Right renal cortex interstitium (tissue), 3 donors: Measurements from ENCODE around the gene OSBPL2. TPM values are rescaled to one million over a fixed set of nuclear protein-coding genes. Genes with fewer than 3 reads are reported as not detected.

Source experiments
- DNase-seq, 3 donors: peaks; one replicate each; pipeline ENCODE4 v3.0.0-alpha.2; 2013; ENCODE audit warnings: low read depth in 3 of 3, low spot score in 2 of 3
- polyA plus RNA-seq, 3 donors: library from polyadenylated mRNA; unstranded; fragments of 120-200 nt; gene quantifications; one replicate each; pipeline ENCODE4 v1.2.1, GENCODE V29; 2013; ENCODE audit not compliant: insufficient read length in 3 of 3

OSBPL2 gene
- polyA plus RNA-seq, 3 donors: 27.8 to 31.3 (median 30.4) TPM

GRCh38 chr20:62232770-62233645 lies 5.3 kb upstream of the OSBPL2 start:
- no peak for DNase-seq

- no peak for DNase-seq
Observed at GRCh38 chr20:62233684-62234083, 4.6 kb upstream of the OSBPL2 start.

GRCh38 chr20:62234339-62234738 lies 4.0 kb upstream of the OSBPL2 start:
- DNase-seq: no peak

GRCh38 chr20:62235001-62235776 lies 3.1 kb upstream of the OSBPL2 start:
- DNase-seq: no peak

- no peak for DNase-seq
Observed at GRCh38 chr20:62235777-62236157, 2.6 kb upstream of the OSBPL2 start.

- no peak for DNase-seq
Observed at GRCh38 chr20:62236200-62236599, 2.1 kb upstream of the OSBPL2 start.

GRCh38 chr20:62236766-62237513 lies 1.4 kb upstream of the OSBPL2 start:
- no peak for DNase-seq

GRCh38 chr20:62237514-62237800 lies 864 bp upstream of the OSBPL2 start:
- no peak for DNase-seq

GRCh38 chr20:62238569-62239277 lies 402 bp downstream of the OSBPL2 start:
- no peak for DNase-seq

GRCh38 chr20:62239278-62239879 lies 1.1 kb downstream of the OSBPL2 start:
- no peak for DNase-seq

GRCh38 chr20:62240020-62240685 lies 1.8 kb downstream of the OSBPL2 start:
- no peak for DNase-seq

- no peak for DNase-seq
Observed at GRCh38 chr20:62241506-62241905, 3.2 kb downstream of the OSBPL2 start.

- DNase-seq: no peak
Observed at GRCh38 chr20:62242176-62242575, 3.9 kb downstream of the OSBPL2 start.

GRCh38 chr20:62243106-62243505 lies 4.8 kb downstream of the OSBPL2 start:
- DNase-seq: no peak

GRCh38 chr20:62243906-62244515 lies 5.7 kb downstream of the OSBPL2 start:
- DNase-seq: no peak

GRCh38 chr20:62244644-62245108 lies 6.4 kb downstream of the OSBPL2 start:
- no peak for DNase-seq

GRCh38 chr20:62245911-62246280 lies 7.6 kb downstream of the OSBPL2 start:
- DNase-seq: no peak

- no peak for DNase-seq
Observed at GRCh38 chr20:62246431-62246830, 8.1 kb downstream of the OSBPL2 start.
